Upper lobe of left lung (tissue), 4 donors: ENCODE measurements around the gene TADA3.

Experiments used
- CTCF ChIP-seq, 6 experiments: fragments of 450-650 bp in 4 of 6; fragments of 200-600 bp in 2 of 6; sonication (generic) in 2 of 6; IDR thresholded peaks; one replicate each; pipeline ENCODE4 v1.5.1; 2016 to 2019; ENCODE audit warnings: antibody characterized with exemption in 6 of 6
- POLR2A ChIP-seq, 4 donors: fragments of 450-650 bp; IDR thresholded peaks; one replicate each; pipeline ENCODE4 v1.5.1; 2016 to 2017; ENCODE audit warnings: antibody characterized with exemption in 4 of 4, mild to moderate bottlenecking in 2 of 4

DNA sequence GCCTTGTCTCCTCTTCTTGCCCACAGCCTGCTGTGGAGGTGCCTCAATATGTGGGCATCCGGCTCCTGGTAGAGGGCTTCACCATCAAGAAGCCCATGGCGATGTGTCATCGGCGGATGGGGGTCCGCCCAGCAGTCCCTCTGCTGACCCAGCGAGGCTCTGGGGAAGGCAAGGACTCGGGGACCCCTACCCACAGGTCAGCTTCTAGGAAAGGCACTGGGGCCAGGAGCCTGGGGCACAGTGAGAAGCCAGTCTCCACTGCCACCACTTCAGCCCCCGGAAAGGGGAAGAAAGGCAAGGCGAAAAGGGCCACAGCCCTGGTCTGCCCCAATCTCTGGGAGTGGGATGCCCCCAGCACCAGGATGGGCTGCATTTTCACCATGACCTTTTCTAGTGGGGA lies 40.8 kb upstream of the TADA3 start:
- no peak for TF ChIP-seq CTCF (IDR thresholded peaks at IDR 0.05)
- no peak for TF ChIP-seq POLR2A (IDR thresholded peaks at IDR 0.05)
